Posterior cingulate gyrus (tissue), 11 donors: ENCODE results near the gene ZNF557.
"Not testable (repeated sequence)": the region's sequence is repeated elsewhere in the genome, so short reads cannot be mapped to it uniquely, and the experiment has no call there.

Experiments
- DNase-seq, 10 donors: peaks; one replicate each; pipeline versions ENCODE4 v3.0.0 to v3.0.0-alpha.2; 2020 to 2021; ENCODE audit warnings: mixed read lengths in 3 of 10
- intact Hi-C: fragments of 100-400 bp; cut with DNase I; formaldehyde crosslinking; loops from one replicate; pipeline ENCODE4 v1.15.1; 2023

Gene ZNF557

GRCh38 chr19:7069042-7069903 lies at the start of gene ZNF557:
ZNF557 (plus strand) TSS chr19:7069703; CDS start chr19:7075075, 5,372 bp downstream.
- intact Hi-C loops = no loop called here
- DNase-seq = peak; percentile 93 to 100 (median 98)

DNA sequence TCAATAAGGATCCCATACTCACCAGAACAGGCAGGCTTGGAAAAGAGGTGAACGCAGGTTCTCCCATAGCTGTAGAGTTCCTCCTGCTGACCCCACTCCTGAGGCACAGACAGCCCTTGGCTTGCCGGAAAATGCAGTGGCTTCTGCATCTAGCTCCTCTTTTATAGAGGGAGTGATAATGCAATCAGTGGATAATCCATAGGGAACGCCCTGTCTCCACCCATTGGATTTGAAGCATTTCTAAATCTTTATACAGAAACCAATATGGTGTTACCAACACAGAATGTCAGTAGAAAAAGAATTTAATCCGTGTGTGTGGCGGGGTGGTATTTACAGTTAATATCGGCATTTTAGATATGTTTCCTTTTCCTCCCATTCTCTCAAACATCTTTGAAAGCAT lies 48.2 kb upstream of the ZNF557 start, which contains the start of gene MBD3L2B:
MBD3L2B (minus strand) TSS at position 101 of the 400 bp plus-strand sequence; CDS start at position 67, 34 bp downstream.
- DNase-seq, intact Hi-C loops: not testable (repeated sequence)

DNA sequence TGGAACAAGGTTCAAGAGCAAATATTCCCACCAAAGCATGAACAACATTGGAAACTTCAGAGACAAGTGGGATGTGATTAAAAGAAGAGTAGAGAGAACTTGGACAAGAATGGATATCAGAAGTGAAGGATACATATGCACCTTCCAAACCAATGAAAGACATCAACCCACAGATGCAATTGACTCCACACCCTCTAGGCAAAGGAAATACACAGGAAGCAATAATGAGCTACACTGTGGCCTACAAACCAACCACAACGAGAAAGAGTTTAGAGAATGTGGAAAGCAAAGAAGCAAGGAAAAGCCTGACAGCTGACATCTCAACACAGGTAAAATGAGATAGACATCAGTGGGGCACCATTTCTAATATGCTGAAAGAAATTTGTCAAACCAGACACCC lies 40.7 kb upstream of the ZNF557 start:
- DNase-seq, intact Hi-C loops: not testable (repeated sequence)

DNA sequence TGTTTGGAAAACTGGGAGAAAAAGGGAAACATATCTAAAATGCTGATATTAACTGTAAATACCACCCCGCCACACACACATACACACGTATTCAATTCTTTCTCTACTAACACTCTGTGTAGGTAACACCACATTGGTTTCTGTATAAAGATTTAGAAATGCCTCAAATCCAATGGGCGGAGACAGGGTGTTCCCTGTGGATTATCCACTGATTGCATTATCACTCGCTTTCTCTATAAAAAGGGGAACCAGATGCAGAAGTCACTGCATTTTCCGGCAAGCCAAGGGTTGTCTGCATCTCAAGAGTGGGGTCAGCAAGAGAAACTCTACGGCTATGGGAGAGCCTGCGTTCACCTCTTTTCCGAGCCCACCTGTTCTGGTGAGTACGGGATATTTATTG lies 39.2 kb upstream of the ZNF557 start, which contains the start of gene MBD3L5:
MBD3L5 (plus strand) TSS at position 301 of the 400 bp plus-strand sequence; CDS start at position 335, 34 bp downstream.
- intact Hi-C loops, DNase-seq: not testable (repeated sequence)

DNA sequence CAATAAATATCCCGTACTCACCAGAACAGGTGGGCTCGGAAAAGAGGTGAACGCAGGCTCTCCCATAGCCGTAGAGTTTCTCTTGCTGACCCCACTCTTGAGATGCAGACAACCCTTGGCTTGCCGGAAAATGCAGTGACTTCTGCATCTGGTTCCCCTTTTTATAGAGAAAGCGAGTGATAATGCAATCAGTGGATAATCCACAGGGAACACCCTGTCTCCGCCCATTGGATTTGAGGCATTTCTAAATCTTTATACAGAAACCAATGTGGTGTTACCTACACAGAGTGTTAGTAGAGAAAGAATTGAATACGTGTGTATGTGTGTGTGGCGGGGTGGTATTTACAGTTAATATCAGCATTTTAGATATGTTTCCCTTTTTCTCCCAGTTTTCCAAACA lies 29.4 kb upstream of the ZNF557 start, which contains the start of gene MBD3L4:
MBD3L4 (minus strand) TSS at position 101 of the 400 bp plus-strand sequence; CDS start at position 66, 35 bp downstream.
- DNase-seq, intact Hi-C loops: not testable (repeated sequence)

DNA sequence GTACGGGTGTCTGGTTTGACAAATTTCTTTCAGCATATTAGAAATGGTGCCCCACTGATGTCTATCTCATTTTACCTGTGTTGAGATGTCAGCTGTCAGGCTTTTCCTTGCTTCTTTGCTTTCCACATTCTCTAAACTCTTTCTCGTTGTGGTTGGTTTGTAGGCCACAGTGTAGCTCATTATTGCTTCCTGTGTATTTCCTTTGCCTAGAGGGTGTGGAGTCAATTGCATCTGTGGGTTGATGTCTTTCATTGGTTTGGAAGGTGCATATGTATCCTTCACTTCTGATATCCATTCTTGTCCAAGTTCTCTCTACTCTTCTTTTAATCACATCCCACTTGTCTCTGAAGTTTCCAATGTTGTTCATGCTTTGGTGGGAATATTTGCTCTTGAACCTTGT lies 27.9 kb upstream of the ZNF557 start:
- intact Hi-C loops = not testable (repeated sequence)

GRCh38 chr19:7049021-7049420 lies 20.5 kb upstream of the ZNF557 start, which contains the start of gene MBD3L2:
MBD3L2 (plus strand) TSS chr19:7049321; CDS start chr19:7049374, 53 bp downstream.
- DNase-seq, intact Hi-C loops: not testable (repeated sequence)

More for the DNA sequence above, 27.9 kb upstream of the ZNF557 start:
- not testable (repeated sequence) for DNase-seq

DNA sequence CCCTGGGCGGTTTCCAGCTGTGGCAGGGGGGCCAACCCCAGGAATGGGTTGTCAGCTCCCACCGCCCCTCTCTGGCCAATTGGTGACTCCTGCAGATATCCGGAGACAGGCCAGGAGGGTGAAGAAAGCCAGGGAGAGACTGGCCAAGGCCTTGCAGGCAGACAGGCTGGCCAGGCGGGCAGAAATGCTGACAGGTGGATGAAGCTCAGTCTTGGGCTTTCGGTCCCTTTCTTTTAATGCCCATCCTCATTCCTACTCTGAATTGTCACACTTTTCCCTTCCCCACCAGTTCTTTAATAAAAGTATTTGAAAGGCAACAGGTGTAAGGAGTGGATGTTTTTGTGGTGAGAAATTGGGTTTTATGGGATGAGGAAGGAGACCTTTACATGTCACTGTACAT lies 18.1 kb upstream of the ZNF557 start:
- intact Hi-C loops, DNase-seq: not testable (repeated sequence)

GRCh38 chr19:7052896-7053295 lies 16.6 kb upstream of the ZNF557 start:
- intact Hi-C loops, DNase-seq: not testable (repeated sequence)

DNA sequence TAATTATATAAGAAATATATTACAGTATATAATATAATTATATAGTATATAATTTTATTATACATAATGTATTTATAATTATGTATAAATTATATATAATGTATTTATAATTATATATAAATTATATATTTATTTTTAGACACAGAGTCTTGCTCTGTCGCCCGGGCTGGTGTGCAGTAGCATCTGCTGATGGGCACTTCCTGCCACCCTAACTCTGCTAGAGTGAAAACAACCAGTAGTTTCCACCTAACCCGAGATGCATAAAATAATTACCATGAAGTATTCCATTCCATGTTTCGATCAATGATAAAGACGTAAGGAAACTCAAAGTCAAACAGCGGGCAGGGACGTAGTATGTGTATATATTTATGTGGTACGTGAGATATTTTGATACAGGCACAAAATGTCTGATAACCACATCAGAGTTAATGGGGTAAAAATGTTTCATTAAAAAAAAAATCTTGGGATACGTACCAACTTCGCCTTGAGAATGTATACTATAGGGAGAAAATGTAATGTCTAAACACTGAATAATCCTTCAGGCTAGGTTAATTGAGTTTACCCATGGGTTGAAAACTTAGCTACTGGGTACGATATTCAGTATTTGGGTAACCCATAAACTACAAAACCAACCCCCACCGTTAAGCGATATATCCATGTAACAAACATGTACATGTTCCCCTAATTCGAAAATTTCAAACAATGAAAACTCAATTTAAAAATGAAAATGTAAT lies 14.7 kb upstream of the ZNF557 start:
- DNase-seq, intact Hi-C loops: not testable (repeated sequence)

DNA sequence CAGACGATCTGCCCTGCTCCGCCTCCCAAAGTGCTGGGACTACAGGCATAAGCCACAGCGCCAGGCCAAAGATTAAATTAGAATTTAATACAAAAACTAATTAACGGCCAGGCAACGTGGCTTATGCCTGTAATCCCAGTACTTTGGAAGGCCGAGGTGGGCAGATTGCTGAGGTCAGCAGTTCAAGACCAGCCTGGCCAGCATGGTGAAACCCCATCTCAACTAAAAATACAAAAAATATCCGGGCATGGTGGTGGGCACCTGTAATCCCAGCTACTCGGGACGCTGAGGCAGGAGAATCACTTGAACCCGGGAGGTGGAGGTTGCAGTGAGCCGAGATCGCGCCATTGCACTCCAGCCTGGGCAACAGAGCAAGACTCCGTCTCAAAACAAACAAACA lies 13.8 kb upstream of the ZNF557 start:
- DNase-seq, intact Hi-C loops: not testable (repeated sequence)

- intact Hi-C loops = not testable (repeated sequence)
- DNase-seq = peak in 1 of 10 donors; percentile 24
Observed at GRCh38 chr19:7056371-7056770, 13.1 kb upstream of the ZNF557 start.

- intact Hi-C loops, DNase-seq: not testable (repeated sequence)
Observed at GRCh38 chr19:7058576-7058975, 10.9 kb upstream of the ZNF557 start, which contains the start of gene MBD3L3. MBD3L3 (minus strand) TSS chr19:7058676; CDS start chr19:7058605, 71 bp downstream.

DNA sequence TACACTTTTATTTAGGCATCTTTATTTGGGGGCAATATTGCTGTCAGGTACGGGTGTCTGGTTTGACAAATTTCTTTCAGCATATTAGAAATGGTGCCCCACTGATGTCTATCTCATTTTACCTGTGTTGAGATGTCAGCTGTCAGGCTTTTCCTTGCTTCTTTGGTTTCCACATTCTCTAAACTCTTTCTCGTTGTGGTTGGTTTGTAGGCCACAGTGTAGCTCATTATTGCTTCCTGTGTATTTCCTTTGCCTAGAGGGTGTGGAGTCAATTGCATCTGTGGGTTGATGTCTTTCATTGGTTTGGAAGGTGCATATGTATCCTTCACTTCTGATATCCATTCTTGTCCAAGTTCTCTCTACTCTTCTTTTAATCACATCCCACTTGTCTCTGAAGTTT lies 9.5 kb upstream of the ZNF557 start:
- DNase-seq, intact Hi-C loops: not testable (repeated sequence)

GRCh38 chr19:7063339-7063738 lies 6.2 kb upstream of the ZNF557 start:
- intact Hi-C loops = no loop called here
- DNase-seq = no peak

DNA sequence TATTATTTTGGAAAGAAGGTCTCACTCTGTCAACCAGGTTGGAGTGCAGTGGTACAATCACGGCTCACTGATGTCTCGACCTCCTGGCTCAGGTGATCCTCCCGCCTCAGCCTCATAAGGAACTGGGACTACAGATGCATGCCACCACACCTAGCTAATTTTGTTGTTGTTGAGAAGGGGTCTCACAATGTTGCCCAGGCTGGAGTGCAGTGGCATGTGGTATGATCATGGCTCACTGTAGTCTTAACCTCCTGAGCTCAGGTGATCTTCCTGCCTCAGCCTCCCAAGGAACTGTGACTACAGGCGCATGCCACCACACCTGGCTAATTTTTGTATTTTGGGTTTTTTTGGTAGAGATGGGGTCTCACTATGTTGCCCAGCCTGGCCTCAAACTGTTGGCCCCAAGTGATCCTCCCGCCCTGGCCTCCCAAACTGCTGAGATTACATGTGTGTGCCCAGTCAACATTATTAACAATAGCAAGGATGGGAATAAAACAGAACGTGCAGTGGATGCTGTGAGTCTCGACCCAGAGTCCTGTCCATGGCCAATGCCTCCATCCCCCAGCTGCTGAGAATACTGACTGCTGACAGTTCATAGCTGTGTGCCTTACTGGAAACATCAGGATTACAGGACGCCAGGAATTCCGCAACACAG lies 5.6 kb upstream of the ZNF557 start:
- intact Hi-C loops = no loop called here
- DNase-seq = peak in 1 of 10 donors; percentile 59

DNA sequence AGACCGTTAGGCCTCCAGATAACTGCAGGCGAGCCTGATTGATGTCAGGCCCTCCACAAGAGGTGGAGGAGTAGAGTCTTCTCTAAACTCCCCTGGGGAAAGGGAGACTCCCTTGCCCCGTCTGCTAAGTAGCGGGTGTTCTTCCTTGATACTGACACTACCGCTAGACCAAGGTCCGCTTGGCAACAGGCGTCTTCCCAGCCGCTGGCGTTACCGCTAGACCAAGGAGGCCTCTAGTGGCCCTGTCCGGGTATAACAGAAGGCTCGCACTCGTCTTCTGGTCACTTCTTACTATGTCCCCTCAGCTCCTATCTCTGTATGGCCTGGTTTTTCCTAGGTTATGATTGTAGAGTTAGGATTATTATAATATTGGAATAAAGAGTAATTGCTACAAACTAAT lies 2.4 kb upstream of the ZNF557 start:
- intact Hi-C loops = not testable (repeated sequence)
- peak in 2 of 10 donors; percentile 77 for DNase-seq

DNA sequence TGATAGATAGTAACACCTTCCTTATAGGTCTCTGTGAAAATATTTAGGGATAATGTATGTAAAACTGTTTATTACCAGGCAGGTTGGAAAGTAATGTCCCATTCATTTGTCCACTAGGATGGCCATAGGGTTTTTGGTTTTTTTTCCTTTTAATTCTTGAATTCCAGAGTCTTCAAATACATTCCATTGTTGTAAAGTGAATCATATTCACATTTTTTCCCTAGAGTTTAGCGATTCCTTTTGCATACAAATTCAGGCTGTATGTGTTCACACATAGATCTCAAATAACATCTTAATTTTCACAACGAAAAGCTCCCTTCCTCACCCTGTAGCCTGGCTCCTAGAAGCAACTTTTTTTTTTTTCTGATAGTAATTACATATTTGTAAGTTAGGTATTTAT lies 1.8 kb upstream of the ZNF557 start:
- intact Hi-C loops = no loop called here
- DNase-seq = no peak

- intact Hi-C loops = no loop called here
- DNase-seq = peak in 1 of 10 donors; percentile 55
Observed at GRCh38 chr19:7068599-7068998, 904 bp upstream of the ZNF557 start.

GRCh38 chr19:7069904-7070226 lies 362 bp downstream of the ZNF557 start:
- no peak for DNase-seq
- intact Hi-C loops = no loop called here
